ENCODE data around the gene TMEM259. TPM values are rescaled to one million over a fixed set of nuclear protein-coding genes. Genes with fewer than 3 reads are reported as not detected.

TMEM259 gene
- total and polyA plus RNA-seq, 9 of the 15 experiments (the other 6 are each of a cell fraction or from before 2014, with no cell fraction given) = 0.52 to 231 (median 63.6) TPM

DNA sequence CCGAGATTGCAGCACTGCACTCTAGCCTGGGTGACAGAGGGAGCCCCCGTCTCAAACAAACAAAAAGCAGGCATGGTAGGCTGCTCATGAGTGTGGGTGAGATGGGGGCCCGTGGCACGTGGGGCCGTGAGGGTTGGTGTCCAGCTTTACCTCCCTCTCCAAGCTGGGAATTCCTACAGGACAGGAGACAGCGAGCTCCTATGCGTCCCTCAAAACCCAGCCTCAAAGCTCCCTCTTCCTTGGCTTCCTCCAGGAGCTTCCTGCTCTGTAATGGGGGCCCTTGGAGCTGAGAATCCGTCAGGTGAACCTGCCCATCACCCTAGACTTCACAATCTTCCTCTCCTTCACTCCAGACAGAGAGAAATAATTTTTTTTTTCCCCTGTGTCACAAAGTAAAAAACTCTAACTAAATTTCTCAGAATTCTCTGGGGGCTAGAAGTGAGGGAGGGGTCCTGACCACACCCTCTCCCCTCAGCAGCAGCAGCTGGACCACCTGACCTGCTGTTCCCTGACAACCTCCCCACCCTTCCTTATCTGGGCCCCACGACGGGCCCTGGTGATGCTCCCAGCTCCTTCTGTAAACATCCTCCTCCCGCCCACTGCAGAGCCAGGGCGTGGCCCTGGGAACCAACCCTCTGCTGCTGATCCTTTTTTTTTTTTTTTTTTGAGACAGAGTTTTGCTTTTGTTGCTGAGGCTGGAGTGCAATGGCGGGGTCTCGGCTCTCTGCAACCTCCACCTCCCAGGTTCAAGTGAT, 58.9 kb downstream of the TMEM259 start (continued):
- TF ChIP-seq, protein P1, sequence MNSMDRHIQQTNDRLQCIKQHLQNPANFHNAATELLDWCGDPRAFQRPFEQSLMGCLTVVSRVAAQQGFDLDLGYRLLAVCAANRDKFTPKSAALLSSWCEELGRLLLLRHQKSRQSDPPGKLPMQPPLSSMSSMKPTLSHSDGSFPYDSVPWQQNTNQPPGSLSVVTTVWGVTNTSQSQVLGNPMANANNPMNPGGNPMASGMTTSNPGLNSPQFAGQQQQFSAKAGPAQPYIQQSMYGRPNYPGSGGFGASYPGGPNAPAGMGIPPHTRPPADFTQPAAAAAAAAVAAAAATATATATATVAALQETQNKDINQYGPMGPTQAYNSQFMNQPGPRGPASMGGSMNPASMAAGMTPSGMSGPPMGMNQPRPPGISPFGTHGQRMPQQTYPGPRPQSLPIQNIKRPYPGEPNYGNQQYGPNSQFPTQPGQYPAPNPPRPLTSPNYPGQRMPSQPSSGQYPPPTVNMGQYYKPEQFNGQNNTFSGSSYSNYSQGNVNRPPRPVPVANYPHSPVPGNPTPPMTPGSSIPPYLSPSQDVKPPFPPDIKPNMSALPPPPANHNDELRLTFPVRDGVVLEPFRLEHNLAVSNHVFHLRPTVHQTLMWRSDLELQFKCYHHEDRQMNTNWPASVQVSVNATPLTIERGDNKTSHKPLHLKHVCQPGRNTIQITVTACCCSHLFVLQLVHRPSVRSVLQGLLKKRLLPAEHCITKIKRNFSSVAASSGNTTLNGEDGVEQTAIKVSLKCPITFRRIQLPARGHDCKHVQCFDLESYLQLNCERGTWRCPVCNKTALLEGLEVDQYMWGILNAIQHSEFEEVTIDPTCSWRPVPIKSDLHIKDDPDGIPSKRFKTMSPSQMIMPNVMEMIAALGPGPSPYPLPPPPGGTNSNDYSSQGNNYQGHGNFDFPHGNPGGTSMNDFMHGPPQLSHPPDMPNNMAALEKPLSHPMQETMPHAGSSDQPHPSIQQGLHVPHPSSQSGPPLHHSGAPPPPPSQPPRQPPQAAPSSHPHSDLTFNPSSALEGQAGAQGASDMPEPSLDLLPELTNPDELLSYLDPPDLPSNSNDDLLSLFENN (IDR thresholded peaks at IDR 0.05; ENCODE audit: low read depth in 2 of 2, low read length in 2 of 2) = no peak
- TF ChIP-seq CREBBP (IDR thresholded peaks at IDR 0.05; ENCODE audit: low read depth, low read length) (no peak), ZBTB7A (IDR thresholded peaks at IDR 0.05; ENCODE audit: borderline replicate concordance, control insufficient read depth, low read depth, low read length) (peak; percentile 94; the same call in 1 of the 2 replicates), TCF7L2 (IDR thresholded peaks at IDR 0.05; ENCODE audit: low read depth, low read length) (no peak), CREB1 (IDR thresholded peaks at IDR 0.05) (peak; percentile 29; the same call in 1 of the 2 replicates), CREB1 (CRISPR knock-in tag; IDR thresholded peaks at IDR 0.05) (no peak), BDP1 (IDR thresholded peaks at IDR 0.05; ENCODE audit: insufficient read depth, insufficient read length) (no peak), RAD51 (IDR thresholded peaks at IDR 0.05; ENCODE audit: borderline replicate concordance, low read depth) (peak; percentile 66), HDAC1 (IDR thresholded peaks at IDR 0.05) (peak; percentile 64 to 73; a peak in 3 of 4 replicates)
- TF ChIP-seq, protein P2, sequence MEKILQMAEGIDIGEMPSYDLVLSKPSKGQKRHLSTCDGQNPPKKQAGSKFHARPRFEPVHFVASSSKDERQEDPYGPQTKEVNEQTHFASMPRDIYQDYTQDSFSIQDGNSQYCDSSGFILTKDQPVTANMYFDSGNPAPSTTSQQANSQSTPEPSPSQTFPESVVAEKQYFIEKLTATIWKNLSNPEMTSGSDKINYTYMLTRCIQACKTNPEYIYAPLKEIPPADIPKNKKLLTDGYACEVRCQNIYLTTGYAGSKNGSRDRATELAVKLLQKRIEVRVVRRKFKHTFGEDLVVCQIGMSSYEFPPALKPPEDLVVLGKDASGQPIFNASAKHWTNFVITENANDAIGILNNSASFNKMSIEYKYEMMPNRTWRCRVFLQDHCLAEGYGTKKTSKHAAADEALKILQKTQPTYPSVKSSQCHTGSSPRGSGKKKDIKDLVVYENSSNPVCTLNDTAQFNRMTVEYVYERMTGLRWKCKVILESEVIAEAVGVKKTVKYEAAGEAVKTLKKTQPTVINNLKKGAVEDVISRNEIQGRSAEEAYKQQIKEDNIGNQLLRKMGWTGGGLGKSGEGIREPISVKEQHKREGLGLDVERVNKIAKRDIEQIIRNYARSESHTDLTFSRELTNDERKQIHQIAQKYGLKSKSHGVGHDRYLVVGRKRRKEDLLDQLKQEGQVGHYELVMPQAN (IDR thresholded peaks at IDR 0.05; ENCODE audit: borderline replicate concordance) = no peak
- TF ChIP-seq, protein P3, sequence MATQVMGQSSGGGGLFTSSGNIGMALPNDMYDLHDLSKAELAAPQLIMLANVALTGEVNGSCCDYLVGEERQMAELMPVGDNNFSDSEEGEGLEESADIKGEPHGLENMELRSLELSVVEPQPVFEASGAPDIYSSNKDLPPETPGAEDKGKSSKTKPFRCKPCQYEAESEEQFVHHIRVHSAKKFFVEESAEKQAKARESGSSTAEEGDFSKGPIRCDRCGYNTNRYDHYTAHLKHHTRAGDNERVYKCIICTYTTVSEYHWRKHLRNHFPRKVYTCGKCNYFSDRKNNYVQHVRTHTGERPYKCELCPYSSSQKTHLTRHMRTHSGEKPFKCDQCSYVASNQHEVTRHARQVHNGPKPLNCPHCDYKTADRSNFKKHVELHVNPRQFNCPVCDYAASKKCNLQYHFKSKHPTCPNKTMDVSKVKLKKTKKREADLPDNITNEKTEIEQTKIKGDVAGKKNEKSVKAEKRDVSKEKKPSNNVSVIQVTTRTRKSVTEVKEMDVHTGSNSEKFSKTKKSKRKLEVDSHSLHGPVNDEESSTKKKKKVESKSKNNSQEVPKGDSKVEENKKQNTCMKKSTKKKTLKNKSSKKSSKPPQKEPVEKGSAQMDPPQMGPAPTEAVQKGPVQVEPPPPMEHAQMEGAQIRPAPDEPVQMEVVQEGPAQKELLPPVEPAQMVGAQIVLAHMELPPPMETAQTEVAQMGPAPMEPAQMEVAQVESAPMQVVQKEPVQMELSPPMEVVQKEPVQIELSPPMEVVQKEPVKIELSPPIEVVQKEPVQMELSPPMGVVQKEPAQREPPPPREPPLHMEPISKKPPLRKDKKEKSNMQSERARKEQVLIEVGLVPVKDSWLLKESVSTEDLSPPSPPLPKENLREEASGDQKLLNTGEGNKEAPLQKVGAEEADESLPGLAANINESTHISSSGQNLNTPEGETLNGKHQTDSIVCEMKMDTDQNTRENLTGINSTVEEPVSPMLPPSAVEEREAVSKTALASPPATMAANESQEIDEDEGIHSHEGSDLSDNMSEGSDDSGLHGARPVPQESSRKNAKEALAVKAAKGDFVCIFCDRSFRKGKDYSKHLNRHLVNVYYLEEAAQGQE (IDR thresholded peaks at IDR 0.05; ENCODE audit: borderline replicate concordance) = no peak
- TF ChIP-seq, protein P3 (CRISPR knock-in tag; IDR thresholded peaks at IDR 0.05; ENCODE audit: low read depth) = no peak
